HUES48 (cell line): ENCODE results near the gene WDFY3.

Experiments used
- H3K27ac ChIP-seq: one replicate; pipeline ENCODE4 v1.7.0; 2013; ENCODE audit warnings: low read depth, low read length, inconsistent platforms
- H3K27me3 ChIP-seq: 2 replicates; pipeline ENCODE4 v1.6.1; 2013; ENCODE audit warnings: mild to moderate bottlenecking, low read length; ENCODE audit not compliant: control insufficient read depth, insufficient read depth
- H3K36me3 ChIP-seq: 2 replicates; pipeline ENCODE4 v1.6.1; 2013; ENCODE audit warnings: low read length; ENCODE audit not compliant: control insufficient read depth, insufficient read depth
- H3K4me1 ChIP-seq: 2 replicates; pipeline ENCODE4 v1.6.1; 2013; ENCODE audit warnings: mild to moderate bottlenecking, low read length; ENCODE audit not compliant: control insufficient read depth, insufficient read depth
- H3K4me3 ChIP-seq: 2 replicates; pipeline ENCODE4 v1.5.1; 2013; ENCODE audit warnings: mild to moderate bottlenecking, low read depth, low read length
- H3K9ac ChIP-seq: 2 replicates; pipeline ENCODE4 v1.6.1; 2013; ENCODE audit warnings: mild to moderate bottlenecking, low read depth, low read length, moderate library complexity
- H3K9me3 ChIP-seq: 2 replicates; pipeline ENCODE4 v1.6.1; 2013; ENCODE audit warnings: low read length; ENCODE audit not compliant: control insufficient read depth, insufficient read depth

Gene WDFY3

GRCh38 chr4:84751707-84752106 lies 214.8 kb downstream of the WDFY3 start:
- Histone ChIP-seq H3K27ac (no peak overlapping the region), H3K9ac (no peak overlapping the region), H3K4me3 (no peak overlapping the region), H3K36me3 (peaks cover 94% of the 10 kb centered on the region), H3K9me3 (no peaks in the 10 kb centered on the region), H3K27me3 (no peaks in the 10 kb centered on the region), H3K4me1 (no peaks in the 10 kb centered on the region)

GRCh38 chr4:84750960-84751283 lies 215.6 kb downstream of the WDFY3 start:
- no peak overlapping the region for H3K4me3 ChIP-seq
- no peak overlapping the region for H3K9ac ChIP-seq
- H3K9me3 ChIP-seq, result no peaks in the 10 kb centered on the region
- H3K27ac ChIP-seq, result no peak overlapping the region
- no peaks in the 10 kb centered on the region for H3K4me1 ChIP-seq
- H3K27me3 ChIP-seq, result no peaks in the 10 kb centered on the region
- peaks cover 94% of the 10 kb centered on the region for H3K36me3 ChIP-seq

GRCh38 chr4:84750260-84750959 lies 216.1 kb downstream of the WDFY3 start:
- Histone ChIP-seq H3K36me3 (peaks cover 93% of the 10 kb centered on the region), H3K27me3 (no peaks in the 10 kb centered on the region), H3K9me3 (no peaks in the 10 kb centered on the region), H3K9ac (no peak overlapping the region), H3K4me1 (no peaks in the 10 kb centered on the region), H3K27ac (no peak overlapping the region), H3K4me3 (no peak overlapping the region)

GRCh38 chr4:84740057-84740456 lies 226.4 kb downstream of the WDFY3 start:
- no peaks in the 10 kb centered on the region for H3K9me3 ChIP-seq
- no peak overlapping the region for H3K4me3 ChIP-seq
- no peaks in the 10 kb centered on the region for H3K27me3 ChIP-seq
- no peak overlapping the region for H3K27ac ChIP-seq
- no peaks in the 10 kb centered on the region for H3K4me1 ChIP-seq
- H3K36me3 ChIP-seq, result peaks cover 87% of the 10 kb centered on the region
- H3K9ac ChIP-seq, result no peak overlapping the region

DNA sequence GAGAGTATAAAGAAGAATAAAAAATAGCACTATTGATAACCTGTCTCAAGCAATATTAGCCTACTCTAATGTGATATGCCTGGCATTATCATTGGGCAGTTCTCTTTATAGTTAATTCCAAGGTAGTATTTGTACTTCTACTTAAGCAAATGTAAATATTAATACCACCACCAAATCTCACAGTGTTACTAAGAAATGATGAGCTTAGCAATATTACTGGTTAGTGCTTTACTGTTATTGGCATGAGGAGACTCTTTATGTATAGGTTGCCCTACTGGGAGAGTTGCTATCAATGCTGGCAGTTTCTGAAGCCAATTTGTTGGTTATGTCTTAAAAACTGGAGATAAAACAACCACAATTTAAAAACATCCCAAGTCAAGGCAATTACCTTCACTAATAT lies 227.9 kb downstream of the WDFY3 start:
- H3K4me3 ChIP-seq, result no peak overlapping the region
- no peaks in the 10 kb centered on the region for H3K4me1 ChIP-seq
- H3K27ac ChIP-seq, result no peak overlapping the region
- H3K36me3 ChIP-seq, result peaks cover 95% of the 10 kb centered on the region
- no peaks in the 10 kb centered on the region for H3K9me3 ChIP-seq
- no peak overlapping the region for H3K9ac ChIP-seq
- H3K27me3 ChIP-seq, result no peaks in the 10 kb centered on the region

GRCh38 chr4:84737656-84738055 lies 228.8 kb downstream of the WDFY3 start:
- H3K36me3 ChIP-seq, result peaks cover 95% of the 10 kb centered on the region
- H3K4me3 ChIP-seq, result no peak overlapping the region
- no peaks in the 10 kb centered on the region for H3K4me1 ChIP-seq
- no peak overlapping the region for H3K27ac ChIP-seq
- H3K9me3 ChIP-seq, result no peaks in the 10 kb centered on the region
- no peaks in the 10 kb centered on the region for H3K27me3 ChIP-seq
- H3K9ac ChIP-seq, result no peak overlapping the region

GRCh38 chr4:84734037-84734436 lies 232.5 kb downstream of the WDFY3 start:
- H3K9me3 ChIP-seq, result no peaks in the 10 kb centered on the region
- H3K9ac ChIP-seq, result no peak overlapping the region
- no peaks in the 10 kb centered on the region for H3K4me1 ChIP-seq
- no peaks in the 10 kb centered on the region for H3K27me3 ChIP-seq
- H3K27ac ChIP-seq, result no peak overlapping the region
- H3K36me3 ChIP-seq, result peaks cover 80% of the 10 kb centered on the region
- no peak overlapping the region for H3K4me3 ChIP-seq

DNA sequence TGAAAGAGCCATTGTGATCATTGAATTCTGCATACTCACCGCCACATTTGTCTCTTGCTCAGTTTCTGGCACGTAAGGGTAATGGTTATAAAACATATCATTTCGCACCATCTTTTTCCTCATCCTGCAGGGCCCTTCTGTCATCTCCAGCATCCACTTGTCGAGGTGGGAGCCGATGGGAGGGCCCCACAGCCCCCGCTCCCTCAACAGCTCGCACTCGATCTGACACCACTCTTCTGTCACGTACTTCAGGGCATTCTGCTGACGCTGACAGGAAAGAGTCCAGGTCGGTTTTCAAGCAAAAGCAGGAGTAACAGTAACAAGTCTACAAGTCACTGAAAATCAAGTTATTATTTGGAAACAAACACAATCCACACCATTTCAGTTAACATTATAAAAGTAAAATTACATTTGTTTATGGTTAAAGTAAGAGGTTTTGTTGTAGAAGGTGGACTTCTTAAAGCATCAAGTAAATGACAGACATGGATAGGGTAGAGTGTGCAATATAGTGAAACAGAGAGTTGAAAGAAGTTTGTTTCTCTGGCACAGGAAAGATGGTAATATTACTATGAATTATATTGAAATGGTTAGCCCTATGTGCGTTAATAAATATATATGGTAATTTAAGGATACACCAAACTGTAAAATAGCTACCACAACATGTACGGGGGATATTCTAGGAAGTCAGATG lies 233.0 kb downstream of the WDFY3 start:
- H3K9me3 ChIP-seq, result no peaks in the 10 kb centered on the region
- H3K9ac ChIP-seq, result no peak overlapping the region
- H3K27ac ChIP-seq, result no peak overlapping the region
- no peaks in the 10 kb centered on the region for H3K27me3 ChIP-seq
- H3K36me3 ChIP-seq, result peaks cover 75% of the 10 kb centered on the region
- H3K4me1 ChIP-seq, result no peaks in the 10 kb centered on the region
- no peak overlapping the region for H3K4me3 ChIP-seq

DNA sequence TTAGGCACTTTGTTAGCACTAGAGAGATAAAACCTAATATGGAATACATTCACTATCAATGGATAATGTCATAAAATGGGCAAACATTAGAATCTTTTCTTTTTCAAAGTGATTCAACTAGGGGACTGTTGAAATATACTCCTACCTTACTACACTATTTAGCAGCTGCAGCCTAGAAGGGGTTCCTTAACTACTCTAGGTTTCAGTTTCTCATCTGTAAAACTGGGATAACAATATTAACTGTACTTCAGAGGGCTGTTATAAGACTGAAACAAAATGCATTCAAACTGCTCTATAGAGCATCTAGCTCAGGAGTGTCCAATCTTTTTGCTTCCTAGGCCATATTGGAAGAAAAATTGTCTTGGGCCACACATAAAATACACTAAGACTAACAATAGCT lies 236.1 kb downstream of the WDFY3 start:
- peaks cover 49% of the 10 kb centered on the region for H3K36me3 ChIP-seq
- H3K4me3 ChIP-seq, result no peak overlapping the region
- no peak overlapping the region for H3K27ac ChIP-seq
- no peaks in the 10 kb centered on the region for H3K4me1 ChIP-seq
- H3K9me3 ChIP-seq, result no peaks in the 10 kb centered on the region
- H3K9ac ChIP-seq, result no peak overlapping the region
- H3K27me3 ChIP-seq, result no peaks in the 10 kb centered on the region

- Histone ChIP-seq H3K36me3 (peaks cover 48% of the 10 kb centered on the region), H3K9ac (no peak overlapping the region), H3K27ac (no peak overlapping the region), H3K9me3 (no peaks in the 10 kb centered on the region), H3K4me1 (no peaks in the 10 kb centered on the region), H3K27me3 (no peaks in the 10 kb centered on the region), H3K4me3 (no peak overlapping the region)
Observed at GRCh38 chr4:84727491-84727890, 239.0 kb downstream of the WDFY3 start.

- no peaks in the 10 kb centered on the region for H3K27me3 ChIP-seq
- H3K9ac ChIP-seq, result no peak overlapping the region
- no peak overlapping the region for H3K27ac ChIP-seq
- no peaks in the 10 kb centered on the region for H3K4me1 ChIP-seq
- H3K36me3 ChIP-seq, result peaks cover 47% of the 10 kb centered on the region
- H3K4me3 ChIP-seq, result no peak overlapping the region
- H3K9me3 ChIP-seq, result no peaks in the 10 kb centered on the region
Observed at GRCh38 chr4:84726356-84726755, 240.1 kb downstream of the WDFY3 start.
